Stomach (tissue), 4 donors: Measurements from ENCODE around the gene SLC38A10.

Source experiments
- EP300 ChIP-seq: sonication (generic); formaldehyde crosslinking; IDR thresholded peaks from one replicate; pipeline ENCODE4 v1.6.1; 2017; ENCODE audit warnings: antibody characterized with exemption
- POLR2A ChIP-seq, 4 donors: fragments of 450-650 bp; IDR thresholded peaks; one replicate each; pipeline ENCODE4 v1.6.1; 2016; ENCODE audit warnings: antibody characterized with exemption in 4 of 4, control low read depth in 2 of 4, mild to moderate bottlenecking in 1 of 4, moderate library complexity in 1 of 4
- POLR2AphosphoS5 ChIP-seq, 3 donors: sonication (generic); formaldehyde crosslinking; IDR thresholded peaks; one replicate each; pipeline ENCODE4 v1.6.1; 2016; ENCODE audit warnings: antibody characterized with exemption in 3 of 3
- TF ChIP-seq, protein P1 (sequence below), 7 experiments: fragments of 450-650 bp in 4 of 7; fragments of 200-600 bp in 3 of 7; sonication (generic) in 3 of 7; IDR thresholded peaks; one replicate each; pipeline ENCODE4 v1.5.1; 2016 to 2019; ENCODE audit warnings: antibody characterized with exemption in 7 of 7, control low read depth in 2 of 7, mild to moderate bottlenecking in 1 of 7

DNA sequence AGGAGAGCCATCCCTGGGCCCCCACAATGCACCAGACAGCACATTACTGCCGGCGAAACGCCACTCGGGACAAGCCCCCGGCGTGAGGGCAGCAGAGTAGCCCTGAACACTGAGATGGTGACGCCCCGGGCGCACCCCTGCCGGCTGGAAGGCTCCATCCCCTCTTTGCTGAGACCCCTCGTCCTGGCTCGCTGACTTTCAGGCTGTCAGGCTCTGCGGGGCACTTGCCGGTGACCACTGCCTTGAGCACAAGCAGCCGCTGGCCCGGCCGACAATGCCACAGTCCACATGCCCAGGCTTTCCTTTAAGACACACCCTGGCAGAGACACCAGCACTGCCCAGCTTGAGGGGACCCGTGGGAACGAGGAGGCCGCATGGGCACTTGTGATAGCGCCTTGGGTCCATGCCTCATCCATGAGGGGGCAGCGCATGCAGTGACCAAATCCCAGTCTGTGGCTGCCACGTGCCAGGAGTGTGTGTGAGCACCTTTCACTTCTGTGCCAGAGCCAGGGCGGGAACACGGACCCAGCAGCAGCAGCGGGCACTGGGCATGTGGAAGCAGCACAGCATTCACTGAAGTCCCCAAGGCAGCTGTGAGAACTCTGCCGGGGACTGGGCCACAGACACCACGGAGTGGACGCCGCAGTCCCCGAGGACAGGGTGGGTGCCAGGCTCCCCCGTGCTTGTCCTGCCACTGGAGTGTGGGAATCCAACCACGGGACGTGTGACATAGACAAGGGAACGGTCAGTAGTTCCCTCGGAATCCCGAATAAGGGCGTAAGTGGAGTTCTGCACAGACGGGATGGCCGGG, 31.5 kb downstream of the SLC38A10 start:
- TF ChIP-seq POLR2A (IDR thresholded peaks at IDR 0.05) (no peak), POLR2AphosphoS5 (IDR thresholded peaks at IDR 0.05) (no peak), EP300 (no peak)
- TF ChIP-seq, protein P1, sequence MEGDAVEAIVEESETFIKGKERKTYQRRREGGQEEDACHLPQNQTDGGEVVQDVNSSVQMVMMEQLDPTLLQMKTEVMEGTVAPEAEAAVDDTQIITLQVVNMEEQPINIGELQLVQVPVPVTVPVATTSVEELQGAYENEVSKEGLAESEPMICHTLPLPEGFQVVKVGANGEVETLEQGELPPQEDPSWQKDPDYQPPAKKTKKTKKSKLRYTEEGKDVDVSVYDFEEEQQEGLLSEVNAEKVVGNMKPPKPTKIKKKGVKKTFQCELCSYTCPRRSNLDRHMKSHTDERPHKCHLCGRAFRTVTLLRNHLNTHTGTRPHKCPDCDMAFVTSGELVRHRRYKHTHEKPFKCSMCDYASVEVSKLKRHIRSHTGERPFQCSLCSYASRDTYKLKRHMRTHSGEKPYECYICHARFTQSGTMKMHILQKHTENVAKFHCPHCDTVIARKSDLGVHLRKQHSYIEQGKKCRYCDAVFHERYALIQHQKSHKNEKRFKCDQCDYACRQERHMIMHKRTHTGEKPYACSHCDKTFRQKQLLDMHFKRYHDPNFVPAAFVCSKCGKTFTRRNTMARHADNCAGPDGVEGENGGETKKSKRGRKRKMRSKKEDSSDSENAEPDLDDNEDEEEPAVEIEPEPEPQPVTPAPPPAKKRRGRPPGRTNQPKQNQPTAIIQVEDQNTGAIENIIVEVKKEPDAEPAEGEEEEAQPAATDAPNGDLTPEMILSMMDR (IDR thresholded peaks at IDR 0.05): no peak
